ENCODE results near the gene ACSL1. TPM values are rescaled to one million over a fixed set of nuclear protein-coding genes. Genes with fewer than 3 reads are reported as not detected.

Gene ACSL1
- total and polyA plus RNA-seq, 2 donors (not counting 1 experiment from before 2014, with no cell fraction given), result 15.4 to 30.1 TPM

- H3K9me3 ChIP-seq (ENCODE audit: control insufficient read depth, insufficient read depth, low read depth, low read length), result no peaks in the 10 kb centered on the region
- no peak for DNase-seq (ENCODE audit: low read depth in 2 of 2)
- H3K4me3 ChIP-seq (replicated peaks in 1 of 4; ENCODE audit: control extremely low read depth in 1 of 4, insufficient read depth in 1 of 4, low read depth in 3 of 4, low read length in 4 of 4), result no peak overlapping the region
- H3K4me1 ChIP-seq (ENCODE audit: control insufficient read depth, extremely low read depth, insufficient read depth, low read length), result no peaks in the 10 kb centered on the region
- H4K20me1 ChIP-seq (ENCODE audit: control insufficient read depth, extremely low read depth, insufficient read depth, low read length), result no peaks in the 10 kb centered on the region
- no peak for TF ChIP-seq CTCF (conservative IDR thresholded peaks at IDR 0.05 in 1 of 2, IDR thresholded peaks at IDR 0.05 in 1 of 2; ENCODE audit: low read depth in 1 of 2, low read length in 2 of 2)
- no peak for TF ChIP-seq EZH2 (IDR thresholded peaks at IDR 0.05; ENCODE audit: low read length, missing control alignments)
- no peak overlapping the region for H3K9ac ChIP-seq (ENCODE audit: insufficient read depth, low read length)
- H3K27ac ChIP-seq (ENCODE audit: insufficient read depth, low read length), result no peak overlapping the region
- H2AFZ ChIP-seq (ENCODE audit: low read length), result no peak overlapping the region
- no peaks in the 10 kb centered on the region for H3K36me3 ChIP-seq (ENCODE audit: control insufficient read depth, insufficient read depth, low read length)
- H3K27me3 ChIP-seq (ENCODE audit: control insufficient read depth, insufficient read depth, low read length), result no peaks in the 10 kb centered on the region
- H3K79me2 ChIP-seq (ENCODE audit: control insufficient read depth, insufficient read depth, low read length), result no peaks in the 10 kb centered on the region
- no peak overlapping the region for H3K4me2 ChIP-seq (ENCODE audit: extremely low read depth, insufficient read depth, low read length)
Measured at GRCh38 chr4:184790826-184791225, 34.9 kb downstream of the ACSL1 start.

- H3K9me3 ChIP-seq (ENCODE audit: control insufficient read depth, insufficient read depth, low read depth, low read length), result no peaks in the 10 kb centered on the region
- H2AFZ ChIP-seq (ENCODE audit: low read length), result no peak overlapping the region
- H3K27ac ChIP-seq (ENCODE audit: insufficient read depth, low read length), result no peak overlapping the region
- H3K4me2 ChIP-seq (ENCODE audit: extremely low read depth, insufficient read depth, low read length), result no peak overlapping the region
- H3K27me3 ChIP-seq (ENCODE audit: control insufficient read depth, insufficient read depth, low read length), result no peaks in the 10 kb centered on the region
- H3K4me1 ChIP-seq (ENCODE audit: control insufficient read depth, extremely low read depth, insufficient read depth, low read length), result no peaks in the 10 kb centered on the region
- TF ChIP-seq CTCF (conservative IDR thresholded peaks at IDR 0.05 in 1 of 2, IDR thresholded peaks at IDR 0.05 in 1 of 2; ENCODE audit: low read depth in 1 of 2, low read length in 2 of 2), result no peak
- no peak for TF ChIP-seq EZH2 (IDR thresholded peaks at IDR 0.05; ENCODE audit: low read length, missing control alignments)
- DNase-seq (ENCODE audit: low read depth in 2 of 2), result no peak
- no peaks in the 10 kb centered on the region for H3K36me3 ChIP-seq (ENCODE audit: control insufficient read depth, insufficient read depth, low read length)
- H4K20me1 ChIP-seq (ENCODE audit: control insufficient read depth, extremely low read depth, insufficient read depth, low read length), result no peaks in the 10 kb centered on the region
- H3K79me2 ChIP-seq (ENCODE audit: control insufficient read depth, insufficient read depth, low read length), result no peaks in the 10 kb centered on the region
- no peak overlapping the region for H3K9ac ChIP-seq (ENCODE audit: insufficient read depth, low read length)
- H3K4me3 ChIP-seq (replicated peaks in 1 of 4; ENCODE audit: control extremely low read depth in 1 of 4, insufficient read depth in 1 of 4, low read depth in 3 of 4, low read length in 4 of 4), result no peak overlapping the region
Measured at GRCh38 chr4:184787766-184788503, 37.8 kb downstream of the ACSL1 start.

DNA sequence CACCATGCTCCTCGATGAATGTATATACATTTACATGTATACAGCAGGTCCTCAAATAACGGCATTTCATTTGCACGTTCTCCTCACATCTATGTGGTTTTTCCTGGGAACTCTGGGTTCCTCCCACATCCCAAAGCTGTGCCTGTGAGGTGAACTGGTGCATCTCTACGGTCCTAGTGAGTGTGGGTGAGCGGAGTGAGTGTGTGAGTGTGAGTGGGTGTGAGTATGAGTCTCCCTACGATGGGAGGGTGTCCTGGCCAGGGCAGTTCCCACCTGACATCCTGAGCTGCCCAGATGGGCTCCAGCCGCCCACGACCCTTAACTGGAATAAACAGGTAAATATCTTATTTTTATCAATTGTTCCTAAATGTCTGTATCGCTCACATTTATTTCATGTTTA is 40.0 kb downstream of the ACSL1 start:
- Histone ChIP-seq H3K4me1 (ENCODE audit: control insufficient read depth, extremely low read depth, insufficient read depth, low read length) (no peaks in the 10 kb centered on the region), H3K4me2 (ENCODE audit: extremely low read depth, insufficient read depth, low read length) (no peak overlapping the region), H3K4me3 (replicated peaks in 1 of 4; ENCODE audit: control extremely low read depth in 1 of 4, insufficient read depth in 1 of 4, low read depth in 3 of 4, low read length in 4 of 4) (no peak overlapping the region), H3K9ac (ENCODE audit: insufficient read depth, low read length) (no peak overlapping the region), H3K36me3 (ENCODE audit: control insufficient read depth, insufficient read depth, low read length) (no peaks in the 10 kb centered on the region), H3K27me3 (ENCODE audit: control insufficient read depth, insufficient read depth, low read length) (no peaks in the 10 kb centered on the region), H3K9me3 (ENCODE audit: control insufficient read depth, insufficient read depth, low read depth, low read length) (no peaks in the 10 kb centered on the region), H4K20me1 (ENCODE audit: control insufficient read depth, extremely low read depth, insufficient read depth, low read length) (no peaks in the 10 kb centered on the region), H2AFZ (ENCODE audit: low read length) (no peak overlapping the region), H3K79me2 (ENCODE audit: control insufficient read depth, insufficient read depth, low read length) (no peaks in the 10 kb centered on the region), H3K27ac (ENCODE audit: insufficient read depth, low read length) (no peak overlapping the region)
- DNase-seq (ENCODE audit: low read depth in 2 of 2), result no peak
- TF ChIP-seq CTCF (conservative IDR thresholded peaks at IDR 0.05 in 1 of 2, IDR thresholded peaks at IDR 0.05 in 1 of 2; ENCODE audit: low read depth in 1 of 2, low read length in 2 of 2) (no peak), EZH2 (IDR thresholded peaks at IDR 0.05; ENCODE audit: low read length, missing control alignments) (no peak)
